KOPT-K1 (cell line): ENCODE measurements around the gene ATG101.

Source experiments
- H3K27ac ChIP-seq: fragments of 200-600 bp; sonication (generic); 2 replicates; pipeline ENCODE4 v1.5.1; 2016; ENCODE audit warnings: antibody characterized with exemption, mild to moderate bottlenecking, low read depth, low read length; ENCODE audit not compliant: poor library complexity, severe bottlenecking
- H3K36me3 ChIP-seq: fragments of 200-600 bp; sonication (generic); 2 replicates; pipeline ENCODE4 v1.5.1; 2017; ENCODE audit warnings: antibody characterized with exemption, mild to moderate bottlenecking, low read length, moderate library complexity; ENCODE audit not compliant: insufficient read depth
- H3K9me3 ChIP-seq: fragments of 200-600 bp; sonication (generic); 2 replicates; pipeline ENCODE4 v1.5.1; 2017; ENCODE audit warnings: antibody characterized with exemption, low read length, mild to moderate bottlenecking; ENCODE audit not compliant: insufficient read depth, poor library complexity, severe bottlenecking

The ATG101 gene

DNA sequence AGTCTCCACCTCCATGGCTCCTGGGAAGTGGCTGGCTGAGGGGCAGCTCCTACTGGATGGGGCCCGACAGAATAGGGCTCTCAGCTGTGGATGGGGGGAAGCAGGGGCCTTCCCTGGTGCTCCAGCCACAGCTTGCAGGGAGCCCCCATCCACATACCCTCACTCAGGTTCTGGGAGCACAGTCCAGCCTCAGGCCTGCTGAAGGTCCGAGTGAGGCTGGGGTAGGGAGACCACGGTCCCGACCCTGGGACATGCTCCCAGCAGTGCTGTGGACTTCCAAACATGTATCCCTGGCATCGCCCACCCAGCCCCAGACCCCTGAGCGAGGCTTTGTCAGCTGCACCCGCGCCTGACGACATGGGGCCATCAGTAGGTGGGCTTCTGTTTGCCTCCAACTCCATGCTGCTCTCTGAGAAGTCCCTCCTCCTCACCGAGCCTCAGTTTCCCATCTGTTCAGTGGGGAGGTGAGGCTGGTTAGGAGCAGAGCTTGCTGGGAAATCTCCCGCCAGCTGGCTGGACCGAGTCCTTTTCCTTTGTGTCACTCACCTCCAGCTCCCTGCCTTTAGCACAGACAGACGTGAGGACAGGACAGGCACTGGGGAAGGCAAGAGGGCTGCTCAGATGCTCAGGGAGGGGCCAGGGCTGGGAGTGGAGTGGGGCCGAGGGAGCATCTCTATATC lies 9.1 kb upstream of the ATG101 start:
- no peaks in the 10 kb centered on the region for H3K9me3 ChIP-seq
- H3K36me3 ChIP-seq, result no peaks in the 10 kb centered on the region
- H3K27ac ChIP-seq, result no peak overlapping the region

DNA sequence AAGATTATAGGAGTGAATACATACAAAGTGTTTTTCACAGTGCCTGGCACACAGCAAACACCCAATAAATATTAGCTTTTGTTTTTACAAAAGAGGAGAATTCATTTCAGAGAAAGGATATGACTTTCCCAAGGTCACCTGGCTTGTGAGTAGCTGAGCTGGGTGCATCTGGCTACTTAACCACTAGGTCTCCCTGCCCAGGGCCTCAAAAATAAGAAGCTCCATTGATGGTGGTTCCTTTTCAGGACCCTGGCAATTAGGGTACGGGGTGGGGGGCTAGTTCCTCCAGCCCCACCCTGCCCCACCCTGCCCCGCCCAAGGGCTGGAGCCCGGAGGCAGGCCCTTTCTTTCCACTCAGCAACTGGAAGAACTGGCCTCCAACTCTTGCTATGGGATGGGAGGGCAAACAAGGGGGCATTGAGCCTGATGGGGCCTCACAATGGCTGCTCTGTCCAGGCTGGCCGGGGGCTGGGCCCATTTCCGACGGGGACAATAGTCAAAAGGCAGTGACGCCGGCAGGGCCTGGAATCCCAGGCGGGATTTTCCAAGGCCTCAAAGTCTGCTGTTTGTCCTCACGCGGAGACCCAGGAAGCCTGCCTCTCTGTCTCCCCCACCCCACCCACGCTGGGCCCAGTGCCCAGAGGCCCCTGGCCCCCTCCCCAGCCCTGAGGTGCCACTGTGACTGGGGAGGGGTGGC lies 8.2 kb upstream of the ATG101 start:
- no peaks in the 10 kb centered on the region for H3K36me3 ChIP-seq
- no peak overlapping the region for H3K27ac ChIP-seq
- no peaks in the 10 kb centered on the region for H3K9me3 ChIP-seq

DNA sequence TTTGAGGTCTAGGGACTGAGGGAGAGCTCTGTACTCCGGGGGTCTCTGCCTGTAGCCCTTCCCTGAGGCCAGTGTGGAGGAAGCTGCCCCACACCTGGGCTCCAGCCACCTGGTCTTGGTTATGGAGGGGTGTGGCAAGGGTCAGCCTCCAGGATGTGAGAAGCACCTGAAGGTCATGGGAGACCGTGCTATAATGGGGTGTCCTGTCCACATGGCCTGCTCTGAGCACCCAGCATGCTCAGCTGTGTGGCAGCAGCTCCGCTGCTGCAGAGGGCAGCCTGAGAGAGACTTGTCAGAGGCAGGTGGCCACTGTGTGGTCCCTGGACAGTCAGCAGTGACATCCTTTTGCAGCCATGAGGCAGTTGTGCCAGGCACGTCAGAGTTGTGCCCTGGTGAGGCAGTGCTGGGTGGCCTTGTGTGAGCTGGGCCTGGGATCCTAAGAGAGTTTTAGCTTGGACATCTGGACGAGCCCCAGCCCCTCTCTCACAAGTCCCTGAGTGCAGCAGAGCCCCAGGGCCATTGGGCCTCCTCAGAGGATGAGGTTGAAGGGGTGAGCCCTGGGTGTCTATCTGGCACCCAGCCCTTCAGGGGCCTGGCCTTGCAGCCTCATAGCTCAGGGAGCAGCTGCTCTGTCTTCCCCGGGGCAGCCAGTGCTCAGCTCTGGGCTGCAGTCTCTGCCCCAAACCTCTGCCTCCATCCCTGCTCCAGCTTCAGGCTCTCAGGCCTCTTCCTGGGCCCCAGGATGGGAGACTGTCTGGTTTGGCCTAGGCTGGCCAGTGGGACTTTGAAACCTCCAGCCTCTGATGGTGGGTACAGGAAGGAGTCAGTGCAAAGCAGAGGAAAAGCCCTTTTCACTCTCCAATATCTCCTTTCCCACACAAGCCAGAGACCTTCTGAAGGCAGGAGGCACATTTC lies 7.4 kb upstream of the ATG101 start:
- no peaks in the 10 kb centered on the region for H3K36me3 ChIP-seq
- H3K27ac ChIP-seq, result no peak overlapping the region
- no peaks in the 10 kb centered on the region for H3K9me3 ChIP-seq

DNA sequence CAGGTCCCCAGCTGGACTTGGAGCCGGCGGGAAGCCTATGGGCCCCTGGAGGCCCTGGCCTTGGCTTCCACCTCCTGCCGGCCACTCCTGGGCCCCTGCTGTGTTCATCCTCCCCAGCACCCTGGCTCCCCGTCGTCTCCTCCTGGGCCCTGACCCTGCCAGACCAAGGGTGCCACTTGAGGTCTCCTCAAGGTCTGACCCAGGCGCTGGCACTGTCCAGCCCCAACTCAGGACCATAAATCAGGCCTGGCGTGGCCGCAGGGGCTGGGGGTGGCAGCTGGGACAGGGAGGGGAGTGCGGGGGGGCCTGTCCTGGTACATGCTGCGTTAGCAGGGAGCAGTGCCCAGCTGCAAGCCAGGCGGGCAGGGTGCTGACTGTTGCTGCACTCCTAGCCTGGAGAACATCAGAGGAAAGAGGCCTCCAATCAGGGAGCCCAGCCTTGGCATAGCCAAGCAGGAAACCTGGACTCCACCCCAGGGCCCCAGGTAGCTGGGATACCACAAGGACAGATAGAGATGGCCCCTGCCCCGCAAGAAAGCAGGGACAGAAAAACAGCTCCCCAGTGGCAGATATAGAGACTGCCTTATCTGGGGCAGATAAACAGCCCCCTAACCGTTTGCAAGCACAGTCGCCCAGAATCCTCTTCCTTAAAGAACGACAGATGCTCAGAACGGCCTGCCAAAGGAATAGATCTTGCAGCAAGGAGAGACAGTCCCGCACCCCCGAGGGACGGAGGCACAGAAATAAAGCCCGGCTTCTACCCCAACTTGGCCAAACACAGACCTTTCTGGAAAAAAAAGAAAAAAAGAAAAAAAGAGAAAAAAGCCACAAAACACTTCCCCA lies 6.5 kb upstream of the ATG101 start:
- no peaks in the 10 kb centered on the region for H3K9me3 ChIP-seq
- H3K27ac ChIP-seq, result no peak overlapping the region

GRCh38 chr12:52063981-52064649 lies 5.7 kb upstream of the ATG101 start:
- H3K9me3 ChIP-seq, result no peaks in the 10 kb centered on the region
- no peak overlapping the region for H3K27ac ChIP-seq
- no peaks in the 10 kb centered on the region for H3K36me3 ChIP-seq

More for the DNA sequence above, 6.5 kb upstream of the ATG101 start:
- no peaks in the 10 kb centered on the region for H3K36me3 ChIP-seq

GRCh38 chr12:52066346-52067080 lies 3.3 kb upstream of the ATG101 start:
- no peaks in the 10 kb centered on the region for H3K9me3 ChIP-seq
- no peak overlapping the region for H3K27ac ChIP-seq
- H3K36me3 ChIP-seq, result no peaks in the 10 kb centered on the region

DNA sequence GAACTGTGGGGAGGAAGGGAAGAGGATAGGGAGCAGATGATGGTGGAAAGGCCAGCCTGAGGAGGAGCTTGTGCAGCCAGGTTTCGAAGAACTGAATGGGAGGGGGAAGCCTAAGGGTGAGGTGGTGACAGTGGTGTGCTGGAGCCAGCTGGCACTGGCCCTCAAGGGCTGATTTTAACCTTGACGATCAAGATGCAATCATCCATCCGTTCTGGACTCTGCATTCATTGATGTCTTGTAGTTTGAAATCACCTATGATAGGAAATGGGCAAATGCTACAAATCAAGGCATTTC lies 2.8 kb upstream of the ATG101 start:
- Histone ChIP-seq H3K36me3 (no peaks in the 10 kb centered on the region), H3K27ac (no peak overlapping the region), H3K9me3 (no peaks in the 10 kb centered on the region)

GRCh38 chr12:52070185-52070925 lies 577 bp downstream of the ATG101 start:
- H3K27ac ChIP-seq, result peak overlapping the region; percentile 93
- peaks cover 27% of the 10 kb centered on the region for H3K36me3 ChIP-seq
- H3K9me3 ChIP-seq, result no peaks in the 10 kb centered on the region

DNA sequence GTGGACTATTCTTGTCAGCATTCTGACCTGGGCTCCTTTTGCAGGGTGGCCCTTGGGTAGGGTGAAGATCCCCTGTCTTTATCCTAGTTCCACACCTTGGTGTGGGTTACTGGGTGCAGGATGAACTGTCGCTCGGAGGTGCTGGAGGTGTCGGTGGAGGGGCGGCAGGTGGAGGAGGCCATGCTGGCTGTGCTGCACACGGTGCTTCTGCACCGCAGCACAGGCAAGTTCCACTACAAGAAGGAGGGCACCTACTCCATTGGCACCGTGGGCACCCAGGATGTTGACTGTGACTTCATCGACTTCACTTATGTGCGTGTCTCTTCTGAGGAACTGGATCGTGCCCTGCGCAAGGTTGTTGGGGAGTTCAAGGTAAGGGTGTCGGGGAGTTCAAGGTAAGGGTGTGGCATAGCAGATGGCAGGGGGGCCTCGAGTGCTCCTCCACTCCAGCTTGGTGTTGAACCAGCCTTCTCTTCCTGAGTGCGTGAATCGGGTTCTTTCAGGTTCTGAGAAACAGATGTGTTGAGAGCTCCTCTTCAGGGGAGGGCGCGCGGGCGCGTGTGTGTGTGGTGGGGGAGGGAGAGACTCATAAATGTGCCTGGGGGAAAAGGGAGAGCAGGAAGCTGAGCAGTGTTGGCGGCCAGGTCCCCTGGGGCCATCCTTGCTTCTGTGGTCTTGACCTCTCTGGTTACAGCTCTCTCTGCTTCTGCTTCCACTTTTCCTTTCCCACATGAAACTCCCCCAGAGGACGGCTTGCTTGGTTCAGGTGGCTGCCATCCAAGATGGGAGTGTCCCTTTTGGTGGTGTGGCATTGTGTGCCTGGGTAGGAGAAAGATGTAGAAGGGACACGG lies 4.0 kb downstream of the ATG101 start:
- Histone ChIP-seq H3K27ac (no peak overlapping the region), H3K36me3 (peaks cover 61% of the 10 kb centered on the region), H3K9me3 (no peaks in the 10 kb centered on the region)

DNA sequence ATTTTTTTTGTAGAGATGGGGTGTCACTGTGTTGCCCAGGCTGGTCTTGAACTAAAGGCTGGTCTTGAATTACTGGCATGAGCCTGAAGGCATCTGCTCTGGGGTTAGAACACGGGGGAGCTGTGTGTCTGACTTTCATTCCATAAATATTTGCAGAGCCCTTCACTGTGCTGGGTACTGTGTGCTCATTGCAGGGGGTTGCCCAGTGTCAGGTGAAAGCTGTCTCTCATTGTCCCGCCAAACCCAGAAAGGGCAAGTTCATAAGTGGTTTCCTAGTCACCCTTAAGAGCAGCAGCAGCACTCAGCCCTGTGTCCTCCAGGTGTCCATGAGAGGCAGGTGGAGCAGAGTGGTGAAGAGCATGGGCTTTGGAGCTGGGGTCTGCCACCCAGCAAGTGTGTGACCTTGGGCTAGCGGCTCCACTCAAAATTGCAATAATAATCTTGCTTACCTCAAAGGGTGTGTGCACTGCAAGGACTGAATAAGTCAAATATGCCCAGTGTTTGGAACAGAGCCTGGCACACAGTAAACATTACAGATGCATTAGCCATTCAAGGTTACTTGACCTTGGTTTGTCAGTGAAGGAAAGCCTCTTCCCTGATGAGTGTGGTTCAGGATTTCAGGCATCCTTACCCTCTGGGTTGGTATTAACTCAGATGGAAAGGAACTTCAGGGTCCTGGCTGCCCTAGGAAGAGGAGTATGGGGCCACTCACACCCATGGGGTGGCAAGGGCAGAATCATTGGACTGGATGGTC lies 5.4 kb downstream of the ATG101 start:
- peaks cover 68% of the 10 kb centered on the region for H3K36me3 ChIP-seq
- H3K9me3 ChIP-seq, result no peaks in the 10 kb centered on the region
- H3K27ac ChIP-seq, result no peak overlapping the region

- Histone ChIP-seq H3K27ac (no peak overlapping the region), H3K36me3 (peaks cover 68% of the 10 kb centered on the region), H3K9me3 (no peaks in the 10 kb centered on the region)
Observed at GRCh38 chr12:52076811-52077210, 7.0 kb downstream of the ATG101 start.

GRCh38 chr12:52078276-52078675 lies 8.5 kb downstream of the ATG101 start:
- Histone ChIP-seq H3K27ac (no peak overlapping the region), H3K9me3 (no peaks in the 10 kb centered on the region), H3K36me3 (peaks cover 62% of the 10 kb centered on the region)
